GM12878 (cell line): ENCODE data around the gene SMIM44. TPM values are rescaled to one million over a fixed set of nuclear protein-coding genes. Genes with fewer than 3 reads are reported as not detected.

Experiments used
- ATAC-seq: fragments of 200-7000 bp; cut with Tn5 transposase; 3 replicates; pipeline ENCODE4 v1.9.1; 2020; ENCODE audit warnings: mild to moderate bottlenecking, moderate library complexity
- BruUV-seq: library from RNA; stranded (reverse); fragments of 400-500 nt; replicated peaks from 2 replicates; lab custom pipeline; 2021; lab: Mats Ljungman, UMichigan
- CTCF ChIA-PET: fragments of 300-600 bp; sonication (Branson Sonifier 250); formaldehyde crosslinking; extraction: SDS; loops from one replicate; lab custom pipeline; 2021; ENCODE audit warnings: inconsistent platforms; lab: Yijun Ruan, JAX
- POLR2A ChIA-PET: fragments of 350-600 bp; formaldehyde crosslinking; extraction: SDS; loops from one replicate; lab custom pipeline; 2021; ENCODE audit warnings: inconsistent platforms; lab: Charles Lee
- RAD21 ChIA-PET: fragments of 300-600 bp; sonication (Branson Sonifier 250); formaldehyde crosslinking; loops from one replicate; lab custom pipeline; 2023; ENCODE audit warnings: antibody characterized with exemption; ENCODE audit not compliant: unreplicated experiment; lab: Charles Lee
- SMC1A ChIA-PET: fragments of 300-600 bp; sonication (Branson Sonifier 250); formaldehyde crosslinking; loops from one replicate; lab custom pipeline; 2023; ENCODE audit not compliant: unreplicated experiment, uncharacterized antibody; lab: Charles Lee
- DNase-seq: peaks from one replicate; pipeline ENCODE4 v3.0.0-alpha.2; 2011; ENCODE audit warnings: low read depth, low spot score
- FAIRE-seq: peaks from 3 replicates; lab custom pipeline; 2011; peaks lifted over from hg19 to GRCh38; lab: Jason Lieb, UNC
- H2AFZ ChIP-seq: 2 replicates; pipeline ENCODE4 v1.6.0; 2011; ENCODE audit warnings: low read depth, low read length, control low read depth; ENCODE audit not compliant: control insufficient read depth
- H3K27ac ChIP-seq: 2 replicates; pipeline ENCODE4 v1.5.1; 2011; ENCODE audit warnings: control low read depth; ENCODE audit not compliant: control insufficient read depth, insufficient read depth
- H3K27me3 ChIP-seq, 2 experiments: replicated peaks in 1 of 2; 2 replicates each; pipeline versions ENCODE4 v1.6.0 to v1.6.1; 2011; ENCODE audit warnings: low read length in 1 of 2; ENCODE audit not compliant: control insufficient read depth in 2 of 2, insufficient read depth in 2 of 2
- H3K36me3 ChIP-seq, 2 experiments: 2 replicates each; pipeline ENCODE4 v1.5.1; 2011; ENCODE audit warnings: low read length in 1 of 2; ENCODE audit not compliant: control insufficient read depth in 2 of 2, insufficient read depth in 2 of 2
- H3K4me1 ChIP-seq: 2 replicates; pipeline ENCODE4 v1.6.1; 2011; ENCODE audit warnings: mild to moderate bottlenecking, low read length, moderate library complexity, mixed read lengths; ENCODE audit not compliant: control insufficient read depth, insufficient read depth
- H3K4me2 ChIP-seq: 2 replicates; pipeline ENCODE4 v1.6.0; 2011; ENCODE audit warnings: control low read depth; ENCODE audit not compliant: control insufficient read depth, insufficient read depth
- H3K4me3 ChIP-seq: fragments of 200-600 bp; sonication (generic); 2 replicates; pipeline ENCODE4 v1.5.1; 2016
- H3K79me2 ChIP-seq: 2 replicates; pipeline ENCODE4 v1.6.0; 2011; ENCODE audit warnings: low read length; ENCODE audit not compliant: control insufficient read depth, insufficient read depth
- H3K9ac ChIP-seq: 2 replicates; pipeline ENCODE4 v1.8.0; 2011; ENCODE audit warnings: low read length, control low read depth, mixed read lengths; ENCODE audit not compliant: control insufficient read depth, insufficient read depth
- H3K9me3 ChIP-seq: replicated peaks from 3 replicates; pipeline ENCODE4 v1.5.1; 2011; ENCODE audit warnings: mild to moderate bottlenecking, low read length; ENCODE audit not compliant: control insufficient read depth, insufficient read depth
- H4K20me1 ChIP-seq: 2 replicates; pipeline ENCODE4 v1.6.0; 2011; ENCODE audit not compliant: control insufficient read depth, insufficient read depth
- ATF7 ChIP-seq: fragments of 450-650 bp; IDR thresholded peaks from 2 replicates; pipeline ENCODE4 v1.6.1; 2016; ENCODE audit warnings: low read depth, mild to moderate bottlenecking
- FOS ChIP-seq: IDR thresholded peaks from 3 replicates; pipeline ENCODE4 v1.6.1; 2011; ENCODE audit warnings: borderline replicate concordance; ENCODE audit not compliant: insufficient read length; ENCODE audit errors: extremely low read depth
- HDAC2 ChIP-seq: fragments of 200-600 bp; sonication (generic); IDR thresholded peaks from 2 replicates; pipeline ENCODE4 v1.6.1; 2017
- LARP7 ChIP-seq: fragments of 450-650 bp; IDR thresholded peaks from 2 replicates; pipeline ENCODE4 v1.6.1; 2017; ENCODE audit warnings: mild to moderate bottlenecking
- POLR2A ChIP-seq: IDR thresholded peaks from 2 replicates; pipeline ENCODE4 v1.6.1; 2011; ENCODE audit warnings: low read depth, mild to moderate bottlenecking, low read length
- RELA ChIP-seq: fragments of 450-650 bp; IDR thresholded peaks from 2 replicates; pipeline ENCODE4 v1.8.0; 2014; ENCODE audit warnings: borderline replicate concordance; ENCODE audit not compliant: partially characterized antibody
- RFX5 ChIP-seq: IDR thresholded peaks from 2 replicates; pipeline ENCODE4 v1.6.1; 2011; ENCODE audit warnings: low read depth, low read length, improper control_type of control experiment
- RUNX3 ChIP-seq: IDR thresholded peaks from 2 replicates; pipeline ENCODE4 v1.6.1; 2012; ENCODE audit warnings: low read length, inconsistent platforms
- ZNF24 ChIP-seq: fragments of 450-650 bp; IDR thresholded peaks from 2 replicates; pipeline ENCODE4 v1.6.1; 2017; ENCODE audit warnings: antibody characterized with exemption, mild to moderate bottlenecking
- ZSCAN29 ChIP-seq: fragments of 450-650 bp; IDR thresholded peaks from 2 replicates; pipeline ENCODE4 v1.6.1; 2017; ENCODE audit warnings: mild to moderate bottlenecking, moderate library complexity
- WGBS: methylation state at CpG from one replicate; pipeline ENCODE4 v1.1.6; 2016; ENCODE audit warnings: low lambda C conversion rate; ENCODE audit not compliant: insufficient replicate concordance, insufficient coverage; ENCODE audit errors: missing lambda C conversion rate; 5-methylcytosine and 5-hydroxymethylcytosine counted together
- in situ Hi-C: fragments of 300-500 bp; cut with MboI; formaldehyde crosslinking; loops from 9 replicates; pipeline ENCODE4 v1.14.3; 2018; ENCODE audit warnings: mixed read lengths
- intact Hi-C: fragments of 100-400 bp; cut with micrococcal nuclease; formaldehyde crosslinking; loops from one replicate; pipeline ENCODE4 v1.14.2; 2022; ENCODE audit not compliant: unreplicated experiment
- polyA plus RNA-seq, 11 experiments: library from polyadenylated mRNA; depleted of rRNA in 4 of 11; unstranded in 6 of 11; stranded (reverse) in 5 of 11; fragments of >200 nt; fragmentation: Nextera tagmentation in 4 of 11; fragmentation: Illumina TruSeq in 1 of 11; extraction: Ambion mirVana in 4 of 11; extraction: Trizol in 1 of 11; gene quantifications; 1 replicate in 1 of 11; 2 replicates in 10 of 11; pipeline versions ENCODE4 v1.2.1 to v1.2.3, GENCODE V29; 2011 to 2016; ENCODE audit warnings: inconsistent platforms in 2 of 11, missing spikeins in 2 of 11, low read depth in 1 of 11
- total RNA-seq, 4 experiments: library from RNA; depleted of rRNA in 3 of 4; stranded (reverse); fragments of >200 nt in 3 of 4; fragmentation: Illumina TruSeq in 1 of 4; extraction: Trizol in 1 of 4; gene quantifications; 2 replicates each; pipeline versions ENCODE4 v1.2.1 to v1.2.3, GENCODE V29; 2013 to 2021

SMIM44 gene
- total and polyA plus RNA-seq, 10 of the 15 experiments (the other 5 are each of a cell fraction or from before 2014, with no cell fraction given) = not detected

DNA sequence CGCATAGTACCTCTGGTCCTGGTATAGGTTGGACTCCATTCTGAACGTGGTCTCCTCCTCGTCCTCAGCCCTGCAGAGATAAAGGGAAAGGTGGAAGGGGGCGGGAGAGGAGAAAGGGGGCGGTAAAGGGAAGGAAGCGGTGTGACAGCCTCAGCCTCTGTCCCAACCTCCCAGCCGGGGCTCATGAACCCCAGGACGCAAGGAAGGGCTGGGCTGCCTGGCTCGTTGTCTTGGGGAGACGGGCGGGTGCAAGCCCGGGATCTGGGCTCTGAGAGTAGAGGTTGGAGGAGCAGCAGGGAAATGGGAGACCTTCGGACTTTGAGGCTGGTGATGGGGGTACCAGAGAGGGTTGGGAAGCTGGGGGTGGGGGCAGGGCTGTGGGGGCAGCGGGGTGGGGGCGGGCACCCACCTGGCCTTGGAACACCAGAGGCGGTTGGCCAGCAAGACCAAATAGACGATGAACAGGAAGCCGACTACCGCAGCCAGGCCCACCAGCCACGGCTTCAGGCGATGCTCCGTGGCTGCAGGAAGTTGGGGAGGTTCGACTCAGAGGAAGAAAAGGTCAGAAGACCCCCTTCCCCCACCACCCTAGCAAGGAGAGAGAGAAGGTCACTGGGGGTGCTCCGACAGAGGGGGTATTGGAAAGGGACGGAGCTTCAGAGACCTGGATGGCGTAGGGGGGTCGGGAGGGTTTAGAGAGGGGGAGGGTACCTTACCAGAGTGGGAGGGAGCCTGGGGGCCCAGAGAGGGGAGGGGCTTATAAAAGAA, 4.6 kb downstream of the SMIM44 start (continued):
- TF ChIP-seq RFX5 (no peak), RUNX3 (no peak), HDAC2 (no peak), FOS (no peak), RELA (no peak), LARP7 (no peak), ZNF24 (no peak), ZSCAN29 (no peak), ATF7 (no peak)

DNA sequence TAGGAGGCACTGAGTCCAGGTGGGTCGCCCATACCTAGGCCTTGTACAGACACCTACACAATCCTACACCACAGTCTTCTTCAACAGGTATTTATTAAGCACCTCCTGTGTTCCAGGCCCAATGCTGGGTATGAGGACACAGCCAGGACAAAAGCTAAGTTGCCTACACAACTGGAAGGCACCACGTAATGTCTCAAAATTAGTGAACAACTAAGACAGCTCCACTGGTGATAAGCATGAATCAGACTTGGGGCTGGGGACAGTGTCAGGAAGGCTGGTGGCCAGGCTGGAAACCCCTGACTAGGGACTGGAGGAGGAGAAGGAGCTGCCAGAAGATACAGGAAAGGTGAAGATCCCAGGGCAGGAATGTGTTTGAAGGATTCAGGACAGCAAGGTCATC, 5.3 kb downstream of the SMIM44 start:
- Histone ChIP-seq H3K27me3 (peaks cover 0 to 2% of the 10 kb centered on the region in 2 experiments; a peak in 3 of 4 replicates), H3K4me2 (no peak overlapping the region), H3K4me1 (no peaks in the 10 kb centered on the region), H3K79me2 (no peaks in the 10 kb centered on the region), H3K9me3 (no peaks in the 10 kb centered on the region; the same call in 2 of the 3 replicates), H3K9ac (no peak overlapping the region), H2AFZ (no peak overlapping the region), H3K4me3 (no peak overlapping the region), H4K20me1 (no peaks in the 10 kb centered on the region), H3K36me3 (no peaks in the 10 kb centered on the region), H3K27ac (no peak overlapping the region)
- CTCF ChIA-PET = no interaction called here
- SMC1A ChIA-PET = no interaction called here
- RAD21 ChIA-PET = no interaction called here
- intact Hi-C loops (no loop called here), in situ Hi-C loops (no loop called here)
- no peak for DNase-seq
- BruUV-seq = no TSS peak
- no peak for FAIRE-seq
- no peak for ATAC-seq
- POLR2A ChIA-PET = no interaction called here
- 45% methylated on average over 2 of the region's 2 CpGs for WGBS
- no peak for TF ChIP-seq POLR2A
